Measurements from ENCODE around the gene ARX. TPM values are rescaled to one million over a fixed set of nuclear protein-coding genes. Genes with fewer than 3 reads are reported as not detected.

ARX gene
- total RNA-seq = under 1 TPM in 2 of 7 donors, not detected in 5; 0.26 to 0.32 TPM
- not detected for polyA plus RNA-seq
- long read RNA-seq, donor 1 = 0 reads
- long read RNA-seq, donor 2 = 0 reads

- H3K4me3 ChIP-seq = peak within 1 kb of the TSS in 1 of 8 donors; percentile 44
- H3K9me3 ChIP-seq = peaks cover 0 to 6% (median 0%) of the 10 kb centered on the region in 8 donors
- no peak for TF ChIP-seq CTCF (IDR thresholded peaks at IDR 0.05 in 8 of 11, conservative IDR thresholded peaks at IDR 0.05 in 3 of 11)
- no peak for TF ChIP-seq POLR2A (IDR thresholded peaks at IDR 0.05)
- peak in 1 of 3 donors; percentile 24 for TF ChIP-seq POLR2AphosphoS5 (IDR thresholded peaks at IDR 0.05)
- H3K27me3 ChIP-seq (replicated peaks in 1 of 7) = peaks cover 8 to 99% (median 92%) of the 10 kb centered on the region in 7 donors
- H3K36me3 ChIP-seq = no peaks in the 10 kb centered on the region
- intact Hi-C loops (cut with DNase I; ENCODE audit: low total_unique reads) = no loop called here
- DNase-seq = no peak
- peaks cover 3 to 56% (median 24%) of the 10 kb centered on the region in 6 donors for H3K4me1 ChIP-seq
- H3K27ac ChIP-seq = no peak within 1 kb of the TSS
- 5 to 34% (median 9%) methylated on average over 14 to 58 of the region's 58 CpGs for whole genome bisulfite sequencing, 5 donors
Measured at GRCh38 chrX:25015486-25016360, at the start of gene ARX. TSS of gene ARX (minus strand) at chrX:25015965. CDS start at chrX:25015737, 228 bp downstream.

- TF ChIP-seq CTCF (IDR thresholded peaks at IDR 0.05 in 8 of 11, conservative IDR thresholded peaks at IDR 0.05 in 3 of 11) = no peak
- no peak for TF ChIP-seq POLR2AphosphoS5 (IDR thresholded peaks at IDR 0.05)
- TF ChIP-seq POLR2A (IDR thresholded peaks at IDR 0.05) = no peak
- 70 to 91% (median 79%) methylated on average over 5 of the region's 5 CpGs for WGBS, 5 donors
- intact Hi-C loops (cut with DNase I; ENCODE audit: low total_unique reads) = no loop called here
- Histone ChIP-seq H3K4me1 (no peaks in the 10 kb centered on the region), H3K4me3 (no peak overlapping the region), H3K27me3 (replicated peaks in 1 of 7) (no peaks in the 10 kb centered on the region), H3K9me3 (peaks cover 0 to 9% (median 5%) of the 10 kb centered on the region in 8 donors), H3K36me3 (no peaks in the 10 kb centered on the region), H3K27ac (no peak overlapping the region)
- no peak for DNase-seq
Measured at GRCh38 chrX:25059273-25059672, 43.5 kb upstream of the ARX start.

- Histone ChIP-seq H3K4me3 (no peak overlapping the region), H3K36me3 (no peaks in the 10 kb centered on the region), H3K27me3 (replicated peaks in 1 of 7) (peaks cover 0 to 5% (median 0%) of the 10 kb centered on the region in 7 donors), H3K4me1 (no peaks in the 10 kb centered on the region), H3K27ac (no peak overlapping the region), H3K9me3 (peaks cover 0 to 9% (median 5%) of the 10 kb centered on the region in 8 donors)
- TF ChIP-seq POLR2A (IDR thresholded peaks at IDR 0.05) (no peak), CTCF (IDR thresholded peaks at IDR 0.05 in 8 of 11, conservative IDR thresholded peaks at IDR 0.05 in 3 of 11) (no peak), POLR2AphosphoS5 (IDR thresholded peaks at IDR 0.05) (no peak)
- intact Hi-C loops (cut with DNase I; ENCODE audit: low total_unique reads) = no loop called here
- WGBS, 5 donors = 63 to 73% (median 72%) methylated on average over 4 of the region's 4 CpGs
- no peak for DNase-seq
Measured at GRCh38 chrX:25052798-25053534, 37.2 kb upstream of the ARX start.

Data from spleen (tissue), 13 donors.